HG02870 (cell line): ENCODE results near the gene OR6C2.
"Not testable (repeated sequence)": the region's sequence is repeated elsewhere in the genome, so short reads cannot be mapped to it uniquely, and the experiment has no call there.

ENCODE experiments used
- ATAC-seq: cut with Tn5 transposase; IDR thresholded peaks from one replicate; pipeline ENCODE4 v1.9.1; 2021; ENCODE audit warnings: mild to moderate bottlenecking, moderate library complexity; ENCODE audit not compliant: unreplicated experiment

OR6C2 gene

GRCh38 chr12:55443776-55444175 lies at the start of gene OR6C2:
Gene OR6C2 (plus strand): TSS chr12:55444076. CDS start chr12:55452214, 8,138 bp downstream.
- no peak for ATAC-seq

GRCh38 chr12:55396326-55396725 lies 47.5 kb upstream of the OR6C2 start:
- no peak for ATAC-seq

- no peak for ATAC-seq
Observed at GRCh38 chr12:55400229-55400628, 43.6 kb upstream of the OR6C2 start, which contains the start of gene OR6C65. Gene OR6C65 (plus strand): TSS chr12:55400529. CDS start chr12:55400529, 0 bp downstream.

GRCh38 chr12:55407866-55408265 lies 36.0 kb upstream of the OR6C2 start:
- no peak for ATAC-seq

- ATAC-seq: not testable (repeated sequence)
Observed at GRCh38 chr12:55409133-55409532, 34.7 kb upstream of the OR6C2 start.

- ATAC-seq: not testable (repeated sequence)
Observed at GRCh38 chr12:55412138-55412537, 31.7 kb upstream of the OR6C2 start.

GRCh38 chr12:55413498-55414388 lies 30.1 kb upstream of the OR6C2 start:
- not testable (repeated sequence) for ATAC-seq

- ATAC-seq: not testable (repeated sequence)
Observed at GRCh38 chr12:55414396-55414823, 29.5 kb upstream of the OR6C2 start.

- ATAC-seq: not testable (repeated sequence)
Observed at GRCh38 chr12:55414889-55415288, 29.0 kb upstream of the OR6C2 start.

GRCh38 chr12:55416961-55417360 lies 26.9 kb upstream of the OR6C2 start:
- no peak for ATAC-seq

- no peak for ATAC-seq
Observed at GRCh38 chr12:55420307-55420962, 23.4 kb upstream of the OR6C2 start.

GRCh38 chr12:55425954-55426353 lies 17.9 kb upstream of the OR6C2 start, which contains the start of gene OR6C76:
Gene OR6C76 (plus strand): TSS chr12:55426254. CDS start chr12:55426254, 0 bp downstream.
- no peak for ATAC-seq

- no peak for ATAC-seq
Observed at GRCh38 chr12:55428331-55429243, 15.3 kb upstream of the OR6C2 start.

- ATAC-seq: not testable (repeated sequence)
Observed at GRCh38 chr12:55441233-55441632, 2.6 kb upstream of the OR6C2 start.

- no peak for ATAC-seq
Observed at GRCh38 chr12:55445357-55445756, 1.5 kb downstream of the OR6C2 start.

GRCh38 chr12:55446326-55446725 lies 2.5 kb downstream of the OR6C2 start:
- ATAC-seq: no peak

GRCh38 chr12:55448825-55449224 lies 4.9 kb downstream of the OR6C2 start:
- ATAC-seq: no peak

- not testable (repeated sequence) for ATAC-seq
Observed at GRCh38 chr12:55464926-55465325, 21.1 kb downstream of the OR6C2 start.

- peak; percentile 75 for ATAC-seq
Observed at GRCh38 chr12:55467836-55468235, 24.0 kb downstream of the OR6C2 start.

- no peak for ATAC-seq
Observed at GRCh38 chr12:55469291-55469690, 25.4 kb downstream of the OR6C2 start.
